IMR-90 (cell line): ENCODE data around the gene AP4B1. TPM values are rescaled to one million over a fixed set of nuclear protein-coding genes. Genes with fewer than 3 reads are reported as not detected.

Source experiments
- ATAC-seq: fragments of 200-7000 bp; cut with Tn5 transposase; 2 replicates; pipeline ENCODE4 v1.9.1; 2020; ENCODE audit warnings: low read depth, mild to moderate bottlenecking, moderate library complexity
- BruUV-seq: library from RNA; stranded (reverse); fragments of 400-500 nt; replicated peaks from 2 replicates; lab custom pipeline; 2021; lab: Mats Ljungman, UMichigan
- CTCF ChIA-PET: fragments of 300-600 bp; formaldehyde crosslinking; extraction: SDS; loops from one replicate; lab custom pipeline; 2021; ENCODE audit warnings: antibody characterized with exemption; lab: Yijun Ruan, JAX
- POLR2A ChIA-PET: fragments of 300-600 bp; sonication (Branson Sonifier 250); formaldehyde crosslinking; loops from one replicate; lab custom pipeline; 2022; ENCODE audit warnings: antibody characterized with exemption; ENCODE audit not compliant: unreplicated experiment; lab: Charles Lee
- DNase-seq: peaks from one replicate; pipeline ENCODE4 v3.0.0; 2013
- H2AFZ ChIP-seq: replicated peaks from 2 replicates; pipeline ENCODE3; 2013; ENCODE audit warnings: low read length, mild to moderate bottlenecking; ENCODE audit not compliant: poor library complexity
- H2AK5ac ChIP-seq: 2 replicates; pipeline ENCODE4 v1.6.1; 2013; ENCODE audit warnings: low read depth, low read length, inconsistent platforms
- H2AK9ac ChIP-seq: replicated peaks from 2 replicates; pipeline ENCODE3; 2013; ENCODE audit warnings: mild to moderate bottlenecking, low read depth, low read length, moderate library complexity; ENCODE audit not compliant: poor library complexity
- H2BK120ac ChIP-seq: 2 replicates; pipeline ENCODE4 v1.6.1; 2013; ENCODE audit warnings: low read depth, low read length, inconsistent platforms
- H2BK15ac ChIP-seq: 3 replicates; pipeline ENCODE4 v1.6.1; 2013; ENCODE audit warnings: low read depth, low read length, inconsistent platforms
- H2BK20ac ChIP-seq: 2 replicates; pipeline ENCODE4 v1.6.1; 2013; ENCODE audit warnings: low read depth, mild to moderate bottlenecking, inconsistent platforms, low read length, moderate library complexity
- H2BK5ac ChIP-seq: 2 replicates; pipeline ENCODE4 v1.6.1; 2013; ENCODE audit warnings: mild to moderate bottlenecking, low read depth, low read length, inconsistent platforms; ENCODE audit not compliant: poor library complexity, severe bottlenecking
- H3K14ac ChIP-seq: replicated peaks from 2 replicates; pipeline ENCODE4 v1.6.1; 2013; ENCODE audit warnings: low read depth, low read length, inconsistent platforms
- H3K18ac ChIP-seq: 2 replicates; pipeline ENCODE4 v1.6.1; 2013; ENCODE audit warnings: low read depth, low read length, control low read depth
- H3K23ac ChIP-seq: 2 replicates; pipeline ENCODE4 v1.6.1; 2013; ENCODE audit warnings: low read depth, low read length, inconsistent platforms
- H3K27ac ChIP-seq: 2 replicates; pipeline ENCODE4 v1.5.1; 2013; ENCODE audit warnings: mild to moderate bottlenecking, control low read depth, low read length; ENCODE audit not compliant: insufficient read depth
- H3K27me3 ChIP-seq: 2 replicates; pipeline ENCODE4 v1.6.1; 2013; ENCODE audit warnings: low read length; ENCODE audit not compliant: control insufficient read depth, insufficient read depth
- H3K36me3 ChIP-seq: 2 replicates; pipeline ENCODE4 v1.6.1; 2013; ENCODE audit warnings: low read length, mixed read lengths; ENCODE audit not compliant: control insufficient read depth, insufficient read depth
- H3K4ac ChIP-seq: 2 replicates; pipeline ENCODE4 v1.6.1; 2013; ENCODE audit warnings: low read depth, low read length, inconsistent platforms
- H3K4me1 ChIP-seq: 2 replicates; pipeline ENCODE4 v1.6.1; 2013; ENCODE audit warnings: low read length, mixed read lengths; ENCODE audit not compliant: control insufficient read depth, insufficient read depth
- H3K4me2 ChIP-seq: 2 replicates; pipeline ENCODE4 v1.6.1; 2013; ENCODE audit warnings: low read depth, mild to moderate bottlenecking, control low read depth, low read length, moderate library complexity
- H3K4me3 ChIP-seq: 2 replicates; pipeline ENCODE4 v1.5.1; 2013; ENCODE audit warnings: low read depth, mild to moderate bottlenecking, control low read depth, low read length, moderate library complexity; ENCODE audit not compliant: insufficient read depth
- H3K56ac ChIP-seq: 2 replicates; pipeline ENCODE4 v1.6.1; 2013; ENCODE audit warnings: low read length, inconsistent platforms; ENCODE audit not compliant: insufficient read depth; ENCODE audit errors: extremely low read depth
- H3K79me1 ChIP-seq, 2 experiments: 2 replicates each; pipeline ENCODE4 v1.6.1; 2013; ENCODE audit warnings: low read length in 2 of 2, inconsistent platforms in 1 of 2, low read depth in 1 of 2
- H3K9ac ChIP-seq: 2 replicates; pipeline ENCODE4 v1.6.1; 2013; ENCODE audit warnings: low read depth, low read length, control low read depth
- H3K9me1 ChIP-seq: 2 replicates; pipeline ENCODE4 v1.6.1; 2013; ENCODE audit warnings: low read length, inconsistent platforms; ENCODE audit not compliant: insufficient read depth
- H3K9me3 ChIP-seq: 2 replicates; pipeline ENCODE4 v1.6.1; 2013; ENCODE audit warnings: low read length; ENCODE audit not compliant: control insufficient read depth, insufficient read depth
- H4K20me1 ChIP-seq: 2 replicates; pipeline ENCODE4 v1.6.1; 2013; ENCODE audit warnings: low read length, inconsistent platforms; ENCODE audit not compliant: insufficient read depth
- H4K5ac ChIP-seq: 2 replicates; pipeline ENCODE4 v1.6.1; 2013; ENCODE audit warnings: mild to moderate bottlenecking, low read depth, low read length, control low read depth
- H4K8ac ChIP-seq, 2 experiments: 2 replicates each; pipeline ENCODE4 v1.6.1; 2013; ENCODE audit warnings: low read depth in 2 of 2, low read length in 2 of 2, control low read depth in 1 of 2, inconsistent platforms in 1 of 2
- H4K91ac ChIP-seq: 2 replicates; pipeline ENCODE4 v1.6.1; 2013; ENCODE audit warnings: low read depth, low read length, inconsistent platforms; ENCODE audit not compliant: insufficient read depth
- CEBPB ChIP-seq: IDR thresholded peaks from 2 replicates; pipeline ENCODE4 v1.6.1; 2012; ENCODE audit warnings: low read depth, low read length, improper control_type of control experiment
- FOS ChIP-seq: fragments of 150-350 bp; IDR thresholded peaks from 2 replicates; pipeline ENCODE4 v1.6.1; 2016; ENCODE audit warnings: low read depth, low read length
- POLR2A ChIP-seq: IDR thresholded peaks from 2 replicates; pipeline ENCODE4 v1.6.1; 2012; ENCODE audit warnings: mild to moderate bottlenecking, low read depth, low read length
- WGBS, 2 experiments: methylation state at CpG; one replicate each; pipeline versions ENCODE4 v1.1.5 to v1.1.7; 2013; ENCODE audit warnings: missing lambda C conversion rate in 2 of 2; ENCODE audit not compliant: insufficient read length in 1 of 2; ENCODE audit errors: extremely low coverage in 2 of 2; 5-methylcytosine and 5-hydroxymethylcytosine counted together
- dilution Hi-C: fragments of 300-500 bp; cut with HindIII; formaldehyde crosslinking; loops from one replicate; pipeline ENCODE4 v1.14.3; 2018; ENCODE audit warnings: low sequenced_read_pairs; ENCODE audit not compliant: unreplicated experiment
- in situ Hi-C: fragments of 300-500 bp; cut with MboI; formaldehyde crosslinking; loops from 3 replicates; pipeline ENCODE4 v1.14.3; 2019; ENCODE audit warnings: low sequenced_read_pairs, inconsistent platforms, mixed read lengths
- intact Hi-C: fragments of 100-400 bp; cut with micrococcal nuclease; formaldehyde crosslinking; loops from 2 replicates; pipeline ENCODE4 v1.10.0; 2022
- polyA plus RNA-seq, 3 experiments: library from polyadenylated mRNA; depleted of rRNA; stranded (reverse); fragments of >200 nt; gene quantifications; 2 replicates each; pipeline ENCODE4 v1.2.3, GENCODE V29; 2012; ENCODE audit warnings: low replicate concordance in 1 of 3
- total RNA-seq: library from RNA; depleted of rRNA; stranded (reverse); fragments of >200 nt; gene quantifications from 2 replicates; pipeline ENCODE4 v1.2.3, GENCODE V29; 2012
- TF ChIP-seq, protein P1 (sequence below): fragments of 150-350 bp; IDR thresholded peaks from 2 replicates; pipeline ENCODE4 v1.6.1; 2017; ENCODE audit warnings: mild to moderate bottlenecking, antibody characterized with exemption, low read length, low read depth

Gene AP4B1
- total and polyA plus RNA-seq, 2 of the 4 experiments (the other 2 are of a cell fraction), result 15.6 to 18.1 TPM

DNA sequence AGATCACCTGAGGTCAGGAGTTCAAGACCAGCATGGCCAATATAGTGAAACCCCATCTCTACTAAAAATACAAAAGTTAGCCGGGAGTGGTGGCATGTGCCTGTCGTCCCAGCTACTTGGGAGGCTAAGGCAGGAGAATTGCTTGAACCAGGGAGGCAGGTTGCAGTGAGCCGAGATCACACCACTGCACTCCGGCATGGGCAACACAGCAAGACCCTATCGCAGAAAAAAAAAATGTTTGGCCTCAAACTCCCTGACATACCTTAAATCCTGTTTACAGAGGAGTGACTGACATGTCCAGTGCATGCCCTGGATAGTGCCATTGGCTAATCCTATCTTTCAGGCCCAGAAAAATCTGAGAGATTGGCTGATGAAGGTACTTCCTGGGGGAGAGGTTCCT, 12.4 kb upstream of the AP4B1 start:
- no peak overlapping the region for H4K5ac ChIP-seq
- H3K4ac ChIP-seq, result no peak overlapping the region
- H2BK120ac ChIP-seq, result no peak overlapping the region
- dilution Hi-C loops (no loop called here), intact Hi-C loops (no loop called here), in situ Hi-C loops (loop anchor here (25.0 kb wide), 1 partner anchor 780 kb away; no protein-coding TSS in a partner anchor)
- H3K9ac ChIP-seq, result no peak overlapping the region
- H3K4me1 ChIP-seq, result peaks cover 7% of the 10 kb centered on the region
- no peak overlapping the region for H3K56ac ChIP-seq
- peaks cover 3 to 15% of the 10 kb centered on the region in 2 experiments; a peak in 2 of 4 replicates for H3K79me1 ChIP-seq
- no peaks in the 10 kb centered on the region for H4K20me1 ChIP-seq
- no peak overlapping the region for H3K4me3 ChIP-seq
- H3K9me1 ChIP-seq, result peaks cover 3% of the 10 kb centered on the region
- H2BK20ac ChIP-seq, result no peak overlapping the region
- WGBS, 2 experiments, result no CpG with 5 or more reads among the region's 5 CpGs
- H3K9me3 ChIP-seq, result no peaks in the 10 kb centered on the region
- no peak overlapping the region for H2AFZ ChIP-seq
- H4K91ac ChIP-seq, result no peak overlapping the region
- H3K27me3 ChIP-seq, result no peaks in the 10 kb centered on the region
- no peak overlapping the region for H2BK15ac ChIP-seq
- DNase-seq (no peak), ATAC-seq (no peak)
- H2BK5ac ChIP-seq, result no peak overlapping the region
- no peak overlapping the region for H3K23ac ChIP-seq
- H4K8ac ChIP-seq, result no peak overlapping the region
- no peak overlapping the region for H3K14ac ChIP-seq
- no peak overlapping the region for H3K27ac ChIP-seq
- H2AK9ac ChIP-seq, result no peak overlapping the region
- no peak overlapping the region for H2AK5ac ChIP-seq
- ChIA-PET POLR2A (no interaction called here), CTCF (no interaction called here)
- H3K36me3 ChIP-seq, result no peaks in the 10 kb centered on the region
- TF ChIP-seq POLR2A, result no peak
- no peak for TF ChIP-seq FOS
- no peak for TF ChIP-seq CEBPB
- TF ChIP-seq, protein P1, sequence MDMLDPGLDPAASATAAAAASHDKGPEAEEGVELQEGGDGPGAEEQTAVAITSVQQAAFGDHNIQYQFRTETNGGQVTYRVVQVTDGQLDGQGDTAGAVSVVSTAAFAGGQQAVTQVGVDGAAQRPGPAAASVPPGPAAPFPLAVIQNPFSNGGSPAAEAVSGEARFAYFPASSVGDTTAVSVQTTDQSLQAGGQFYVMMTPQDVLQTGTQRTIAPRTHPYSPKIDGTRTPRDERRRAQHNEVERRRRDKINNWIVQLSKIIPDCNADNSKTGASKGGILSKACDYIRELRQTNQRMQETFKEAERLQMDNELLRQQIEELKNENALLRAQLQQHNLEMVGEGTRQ, result no peak
- H3K18ac ChIP-seq, result no peak overlapping the region
- BruUV-seq, result no TSS peak
- no peak overlapping the region for H3K4me2 ChIP-seq
